ENCODE data around the gene UGDH. TPM values are rescaled to one million over a fixed set of nuclear protein-coding genes. Genes with fewer than 3 reads are reported as not detected.

The UGDH gene
- total RNA-seq, 1 experiment from 2014 or later = 104 TPM

DNA sequence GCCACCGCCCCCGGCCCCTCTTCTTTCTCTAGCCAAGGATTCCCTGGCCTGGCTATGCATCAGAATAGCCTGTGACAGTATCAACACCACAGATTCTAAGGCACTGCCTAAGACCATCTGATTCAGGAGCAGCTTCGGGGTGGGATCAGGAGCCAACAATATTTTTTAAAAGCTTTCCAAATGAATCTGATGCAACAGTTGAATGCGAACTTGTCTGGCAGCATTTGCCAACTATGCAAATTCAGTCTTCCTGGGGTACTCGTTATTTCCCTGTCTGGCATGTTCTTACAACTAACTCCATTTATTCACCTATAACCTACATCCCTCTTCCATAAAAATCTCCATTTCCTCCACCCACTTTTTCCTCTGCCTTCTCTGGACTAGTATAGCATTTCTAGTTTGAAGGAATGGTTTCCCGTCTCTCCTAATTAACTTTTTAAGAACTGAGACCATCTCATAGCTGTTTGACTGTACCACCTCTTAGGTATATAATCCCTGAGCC lies 36.2 kb upstream of the UGDH start:
- no peak overlapping the region for H3K27ac ChIP-seq (ENCODE audit: insufficient read length, low read depth, low read length)
- H3K14ac ChIP-seq (ENCODE audit: insufficient read depth, low read length) = no peak overlapping the region
- no peaks in the 10 kb centered on the region for H3K4me1 ChIP-seq (ENCODE audit: insufficient read depth, low read length)
- TF ChIP-seq, protein P1, sequence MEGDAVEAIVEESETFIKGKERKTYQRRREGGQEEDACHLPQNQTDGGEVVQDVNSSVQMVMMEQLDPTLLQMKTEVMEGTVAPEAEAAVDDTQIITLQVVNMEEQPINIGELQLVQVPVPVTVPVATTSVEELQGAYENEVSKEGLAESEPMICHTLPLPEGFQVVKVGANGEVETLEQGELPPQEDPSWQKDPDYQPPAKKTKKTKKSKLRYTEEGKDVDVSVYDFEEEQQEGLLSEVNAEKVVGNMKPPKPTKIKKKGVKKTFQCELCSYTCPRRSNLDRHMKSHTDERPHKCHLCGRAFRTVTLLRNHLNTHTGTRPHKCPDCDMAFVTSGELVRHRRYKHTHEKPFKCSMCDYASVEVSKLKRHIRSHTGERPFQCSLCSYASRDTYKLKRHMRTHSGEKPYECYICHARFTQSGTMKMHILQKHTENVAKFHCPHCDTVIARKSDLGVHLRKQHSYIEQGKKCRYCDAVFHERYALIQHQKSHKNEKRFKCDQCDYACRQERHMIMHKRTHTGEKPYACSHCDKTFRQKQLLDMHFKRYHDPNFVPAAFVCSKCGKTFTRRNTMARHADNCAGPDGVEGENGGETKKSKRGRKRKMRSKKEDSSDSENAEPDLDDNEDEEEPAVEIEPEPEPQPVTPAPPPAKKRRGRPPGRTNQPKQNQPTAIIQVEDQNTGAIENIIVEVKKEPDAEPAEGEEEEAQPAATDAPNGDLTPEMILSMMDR (conservative IDR thresholded peaks at IDR 0.05) = no peak
- H3K9ac ChIP-seq (ENCODE audit: extremely low read depth, insufficient read length, low read length) = no peak overlapping the region
- Mint-ChIP-seq H3K27me3 (ENCODE audit: low read depth) (no peaks in the 10 kb centered on the region), H3K27ac (peak overlapping the region; percentile 3 to 41 (median 4); a peak in 2 of 7 replicates), H3K9me3 (peaks cover 13% of the 10 kb centered on the region in 2 experiments), H3K4me3 (no peak overlapping the region), H3K4me1 (peaks cover 7 to 10% of the 10 kb centered on the region in 2 experiments), H3K36me3 (ENCODE audit: insufficient read depth in 1 of 3, low read depth in 3 of 3) (peaks cover 14 to 22% (median 18%) of the 10 kb centered on the region in 3 experiments)
- no peak overlapping the region for H2BK120ac ChIP-seq (ENCODE audit: low read depth, low read length, poor library complexity, severe bottlenecking)
- no peak overlapping the region for H3K4ac ChIP-seq (ENCODE audit: low read depth, low read length)
- no peaks in the 10 kb centered on the region for H3K79me1 ChIP-seq (ENCODE audit: insufficient read depth, low read depth, low read length, poor library complexity, severe bottlenecking)
- no peak overlapping the region for H3K4me2 ChIP-seq (ENCODE audit: insufficient read depth, insufficient read length, low read length)
- no peak overlapping the region for H2AK5ac ChIP-seq (ENCODE audit: insufficient read length, low read length)
- no peak overlapping the region for H3T11ph ChIP-seq (ENCODE audit: low read length)
- no peak for DNase-seq
- no peak overlapping the region for H3K18ac ChIP-seq (ENCODE audit: insufficient read length, low read depth, low read length)
- H3K9me3 ChIP-seq (ENCODE audit: control insufficient read depth, low read depth, low read length) = no peaks in the 10 kb centered on the region
- no peaks in the 10 kb centered on the region for H3K79me2 ChIP-seq (ENCODE audit: insufficient read depth, low read length)
- no peaks in the 10 kb centered on the region for H3K27me3 ChIP-seq (ENCODE audit: insufficient read depth, low read length)
- H3K23me2 ChIP-seq (ENCODE audit: insufficient read length, low read depth, low read length, poor library complexity, severe bottlenecking) = no peaks in the 10 kb centered on the region
- H2BK12ac ChIP-seq (ENCODE audit: insufficient read length, low read depth, low read length) = no peak overlapping the region
- H4K91ac ChIP-seq (ENCODE audit: insufficient read length, low read depth, low read length) = no peak overlapping the region
- H4K5ac ChIP-seq (ENCODE audit: insufficient read length, low read depth, low read length) = no peak overlapping the region
- no peak overlapping the region for H2AFZ ChIP-seq (ENCODE audit: low read length)
- H3K23ac ChIP-seq (ENCODE audit: insufficient read length, low read depth, low read length) = no peak overlapping the region
- H3K56ac ChIP-seq (ENCODE audit: insufficient read length, low read depth, low read length) = no peak overlapping the region
- no peak overlapping the region for H2BK15ac ChIP-seq (ENCODE audit: low read depth, low read length)
- no peaks in the 10 kb centered on the region for H4K20me1 ChIP-seq (ENCODE audit: control insufficient read depth, insufficient read depth, insufficient read length)
- WGBS (ENCODE audit: extremely low coverage, insufficient read length, low lambda C conversion rate) = no CpG with 5 or more reads among the region's 6 CpGs
- H2BK20ac ChIP-seq (ENCODE audit: low read depth, low read length, poor library complexity, severe bottlenecking) = no peak overlapping the region
- no peak overlapping the region for H2BK5ac ChIP-seq (ENCODE audit: insufficient read length, low read length)
- no peak overlapping the region for H4K8ac ChIP-seq (replicated peaks; ENCODE audit: insufficient read length, low read depth, low read length)
